OCI-LY1 (cell line): ENCODE measurements around the gene PARL.

ENCODE experiments used
- H2AFZ ChIP-seq: fragments of 200-600 bp; sonication (generic), shearing (Covaris generic); 2 replicates; pipeline ENCODE4 v1.6.0; 2014; ENCODE audit warnings: antibody characterized with exemption, mild to moderate bottlenecking, low read length
- H3F3A ChIP-seq: fragments of 200-600 bp; sonication (generic), shearing (Covaris generic); 2 replicates; pipeline ENCODE4 v1.6.0; 2014; ENCODE audit warnings: mild to moderate bottlenecking, antibody characterized with exemption, low read length, moderate library complexity; ENCODE audit not compliant: insufficient read depth
- H3K27ac ChIP-seq: fragments of 200-600 bp; sonication (generic); 2 replicates; pipeline ENCODE4 v1.5.1; 2014; ENCODE audit warnings: low read length, mixed run types, mild to moderate bottlenecking, low read depth; ENCODE audit not compliant: poor library complexity, severe bottlenecking
- H3K27me3 ChIP-seq: fragments of 200-600 bp; sonication (generic); 2 replicates; pipeline ENCODE4 v1.6.0; 2014; ENCODE audit warnings: antibody characterized with exemption, mild to moderate bottlenecking, low read length, moderate library complexity; ENCODE audit not compliant: insufficient read depth
- H3K36me3 ChIP-seq: fragments of 200-600 bp; sonication (generic); 2 replicates; pipeline ENCODE4 v1.6.1; 2014; ENCODE audit warnings: mild to moderate bottlenecking, antibody characterized with exemption, low read length, moderate library complexity, mixed read lengths; ENCODE audit not compliant: insufficient read depth
- H3K4me1 ChIP-seq: fragments of 200-600 bp; sonication (generic); 2 replicates; pipeline ENCODE4 v1.5.1; 2014; ENCODE audit warnings: mild to moderate bottlenecking, low read length, moderate library complexity; ENCODE audit not compliant: insufficient read depth, severe bottlenecking
- H3K4me2 ChIP-seq: fragments of 200-600 bp; sonication (generic), shearing (Covaris generic); 2 replicates; pipeline ENCODE4 v1.6.1; 2014; ENCODE audit warnings: low read length
- H3K4me3 ChIP-seq: fragments of 200-600 bp; sonication (generic); 2 replicates; pipeline ENCODE4 v1.5.1; 2014; ENCODE audit warnings: low read length, low read depth, mild to moderate bottlenecking, mixed read lengths; ENCODE audit not compliant: poor library complexity, severe bottlenecking
- H3K79me2 ChIP-seq: fragments of 200-600 bp; shearing (Covaris generic); 2 replicates; pipeline ENCODE4 v1.6.1; 2016; ENCODE audit warnings: mixed run types, low read length, mixed read lengths; ENCODE audit not compliant: insufficient read depth
- H3K9ac ChIP-seq: fragments of 200-600 bp; sonication (generic), shearing (Covaris generic); 2 replicates; pipeline ENCODE4 v1.6.1; 2014; ENCODE audit warnings: mild to moderate bottlenecking, low read length, mixed read lengths
- H3K9me2 ChIP-seq: fragments of 200-600 bp; sonication (generic), shearing (Covaris generic); 2 replicates; pipeline ENCODE4 v1.6.1; 2014; ENCODE audit warnings: low read depth, mild to moderate bottlenecking, low read length, mixed read lengths
- H3K9me3 ChIP-seq: fragments of 200-600 bp; shearing (Covaris generic); 2 replicates; pipeline ENCODE4 v1.6.1; 2014; ENCODE audit warnings: low read length, mixed read lengths
- H4K20me1 ChIP-seq: fragments of 200-600 bp; sonication (generic), shearing (Covaris generic); 2 replicates; pipeline ENCODE4 v1.6.0; 2016; ENCODE audit warnings: mild to moderate bottlenecking, low read length; ENCODE audit not compliant: insufficient read depth
- EZH2 ChIP-seq: fragments of 200-600 bp; sonication (generic), shearing (Covaris generic); IDR thresholded peaks from 2 replicates; pipeline ENCODE4 v1.8.0; 2017; ENCODE audit warnings: borderline replicate concordance, mixed run types, mild to moderate bottlenecking, antibody characterized with exemption, low read length, moderate library complexity, mixed read lengths
- TF ChIP-seq, protein P1 (sequence below): fragments of 200-600 bp; sonication (generic), shearing (Covaris generic); IDR thresholded peaks from 2 replicates; pipeline ENCODE4 v1.5.1; 2017; ENCODE audit warnings: mild to moderate bottlenecking, antibody characterized with exemption, low read length, moderate library complexity, mixed read lengths

The PARL gene

DNA sequence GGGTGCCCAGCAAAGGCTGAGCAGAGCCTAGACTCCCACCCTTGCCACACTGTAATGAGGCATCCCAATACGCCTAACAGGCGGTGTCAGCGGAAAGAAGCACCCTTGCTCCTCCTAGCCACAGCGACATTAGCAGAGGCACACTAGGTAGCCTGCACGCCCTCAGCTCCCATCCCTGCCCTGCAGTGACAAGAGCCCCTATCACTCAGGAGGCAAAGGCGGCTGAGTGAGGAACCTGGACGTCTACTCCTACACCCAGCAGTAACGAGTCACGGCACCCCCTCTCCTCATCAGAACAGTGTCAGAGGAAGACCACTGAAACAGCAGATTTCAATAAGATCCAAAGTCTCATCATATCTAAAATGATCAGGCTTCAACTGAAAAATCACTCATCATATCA, 47.3 kb downstream of the PARL start:
- Histone ChIP-seq H3F3A (no peaks in the 10 kb centered on the region), H3K4me2 (no peak overlapping the region), H4K20me1 (0 out of 2 replicates have a peak, but pooled peaks cover 3% of the 10 kb centered on the region), H3K36me3 (peaks cover 74% of the 10 kb centered on the region), H3K9me3 (no peaks in the 10 kb centered on the region), H2AFZ (no peak overlapping the region), H3K9ac (no peak overlapping the region), H3K9me2 (no peaks in the 10 kb centered on the region), H3K79me2 (no peaks in the 10 kb centered on the region), H3K27me3 (no peaks in the 10 kb centered on the region), H3K4me1 (no peaks in the 10 kb centered on the region), H3K27ac (no peak overlapping the region), H3K4me3 (no peak overlapping the region)
- TF ChIP-seq EZH2, result no peak
- TF ChIP-seq, protein P1, sequence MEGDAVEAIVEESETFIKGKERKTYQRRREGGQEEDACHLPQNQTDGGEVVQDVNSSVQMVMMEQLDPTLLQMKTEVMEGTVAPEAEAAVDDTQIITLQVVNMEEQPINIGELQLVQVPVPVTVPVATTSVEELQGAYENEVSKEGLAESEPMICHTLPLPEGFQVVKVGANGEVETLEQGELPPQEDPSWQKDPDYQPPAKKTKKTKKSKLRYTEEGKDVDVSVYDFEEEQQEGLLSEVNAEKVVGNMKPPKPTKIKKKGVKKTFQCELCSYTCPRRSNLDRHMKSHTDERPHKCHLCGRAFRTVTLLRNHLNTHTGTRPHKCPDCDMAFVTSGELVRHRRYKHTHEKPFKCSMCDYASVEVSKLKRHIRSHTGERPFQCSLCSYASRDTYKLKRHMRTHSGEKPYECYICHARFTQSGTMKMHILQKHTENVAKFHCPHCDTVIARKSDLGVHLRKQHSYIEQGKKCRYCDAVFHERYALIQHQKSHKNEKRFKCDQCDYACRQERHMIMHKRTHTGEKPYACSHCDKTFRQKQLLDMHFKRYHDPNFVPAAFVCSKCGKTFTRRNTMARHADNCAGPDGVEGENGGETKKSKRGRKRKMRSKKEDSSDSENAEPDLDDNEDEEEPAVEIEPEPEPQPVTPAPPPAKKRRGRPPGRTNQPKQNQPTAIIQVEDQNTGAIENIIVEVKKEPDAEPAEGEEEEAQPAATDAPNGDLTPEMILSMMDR, result no peak

DNA sequence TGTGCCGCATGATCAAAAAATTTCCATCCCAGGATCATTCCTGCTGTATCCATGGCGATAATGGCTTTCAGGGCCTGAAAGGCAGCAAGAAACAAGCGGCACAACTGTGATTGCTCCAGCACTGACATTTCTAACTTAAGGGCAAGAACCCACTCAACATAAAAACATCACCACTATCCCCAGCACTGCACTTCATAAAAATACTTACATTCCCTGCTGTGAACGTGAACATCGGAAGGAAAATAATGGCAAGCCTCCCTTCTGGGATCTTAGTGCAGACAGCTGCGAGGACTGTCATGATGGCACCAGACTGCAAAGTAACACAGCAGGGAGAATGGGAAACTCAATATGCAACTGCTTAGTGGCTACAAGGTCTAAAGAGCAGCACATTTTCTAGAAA, 51.2 kb downstream of the PARL start:
- H3K4me3 ChIP-seq, result no peak overlapping the region
- no peak overlapping the region for H3K27ac ChIP-seq
- H3K4me1 ChIP-seq, result no peaks in the 10 kb centered on the region
- no peak overlapping the region for H3K4me2 ChIP-seq
- no peaks in the 10 kb centered on the region for H3K9me2 ChIP-seq
- H3K79me2 ChIP-seq, result no peaks in the 10 kb centered on the region
- no peaks in the 10 kb centered on the region for H3K27me3 ChIP-seq
- H4K20me1 ChIP-seq, result no peaks in the 10 kb centered on the region
- H3K9ac ChIP-seq, result no peak overlapping the region
- TF ChIP-seq EZH2, result no peak
- TF ChIP-seq, protein P1, result no peak
- no peaks in the 10 kb centered on the region for H3F3A ChIP-seq
- H2AFZ ChIP-seq, result no peak overlapping the region
- H3K36me3 ChIP-seq, result peaks cover 67% of the 10 kb centered on the region
- no peaks in the 10 kb centered on the region for H3K9me3 ChIP-seq

DNA sequence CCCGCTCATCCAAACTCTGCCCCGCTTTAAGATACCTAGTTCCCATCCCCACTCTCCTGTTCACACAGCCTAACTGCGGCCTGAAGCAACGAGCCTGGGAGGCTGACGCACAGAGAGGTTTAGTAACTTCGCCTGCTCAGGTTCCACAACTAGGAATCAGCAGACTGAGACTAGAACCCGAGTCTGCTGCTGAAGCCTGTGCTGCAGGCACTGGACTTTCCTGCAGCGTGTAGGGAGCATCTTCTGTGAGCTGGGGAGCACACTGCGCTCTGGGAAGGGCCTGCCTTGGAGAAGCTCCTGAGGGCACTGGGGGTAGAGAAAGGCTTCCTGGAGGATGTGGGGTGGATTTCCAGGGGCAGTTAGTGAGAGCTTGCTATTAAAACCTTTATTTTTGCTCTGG, 54.5 kb downstream of the PARL start:
- H2AFZ ChIP-seq, result no peak overlapping the region
- peaks cover 9% of the 10 kb centered on the region; the same call in 1 of the 2 replicates for H3F3A ChIP-seq
- H3K36me3 ChIP-seq, result peaks cover 48% of the 10 kb centered on the region
- H3K27me3 ChIP-seq, result no peaks in the 10 kb centered on the region
- H3K4me1 ChIP-seq, result peaks cover 5% of the 10 kb centered on the region
- no peak overlapping the region for H3K4me3 ChIP-seq
- no peak overlapping the region for H3K9ac ChIP-seq
- H4K20me1 ChIP-seq, result no peaks in the 10 kb centered on the region
- no peak for TF ChIP-seq EZH2
- TF ChIP-seq, protein P1, result no peak
- H3K9me3 ChIP-seq, result no peaks in the 10 kb centered on the region
- H3K79me2 ChIP-seq, result no peaks in the 10 kb centered on the region
- H3K4me2 ChIP-seq, result no peak overlapping the region
- H3K27ac ChIP-seq, result no peak overlapping the region
- H3K9me2 ChIP-seq, result no peaks in the 10 kb centered on the region
